HCT116 (cell line): ENCODE measurements around the gene ATP8B3. TPM values are rescaled to one million over a fixed set of nuclear protein-coding genes. Genes with fewer than 3 reads are reported as not detected.

Experiments
- ATAC-seq: fragments of 200-7000 bp; cut with Tn5 transposase; 2 replicates; pipeline ENCODE4 v1.9.1; 2020; ENCODE audit warnings: mild to moderate bottlenecking, moderate library complexity
- BruUV-seq: library from RNA; stranded (reverse); fragments of 400-500 nt; replicated peaks from 2 replicates; lab custom pipeline; 2021; lab: Mats Ljungman, UMichigan
- CTCF ChIA-PET: fragments of 300-600 bp; sonication (Branson Sonifier 250); formaldehyde crosslinking; loops from one replicate; lab custom pipeline; 2021; ENCODE audit warnings: antibody characterized with exemption; lab: Charles Lee
- POLR2A ChIA-PET: fragments of 300-600, 350-600 bp; sonication (Branson Sonifier 250); formaldehyde crosslinking; loops from one replicate; lab custom pipeline; 2021; ENCODE audit warnings: antibody characterized with exemption; lab: Charles Lee
- RAD21 ChIA-PET, 2 experiments: fragments of 300-600 bp; sonication (Branson Sonifier 250); formaldehyde crosslinking; loops; one replicate each; lab custom pipeline; 2023; ENCODE audit warnings: low total read pairs in 2 of 2; ENCODE audit not compliant: uncharacterized antibody in 2 of 2, unreplicated experiment in 2 of 2, low non-redundant PET in 1 of 2; lab: Charles Lee
- DNase-seq: peaks from one replicate; pipeline ENCODE4 v3.0.0-alpha.2; 2010; ENCODE audit warnings: low read depth, low spot score
- H2AFZ ChIP-seq: fragments of 200-600 bp; shearing (Covaris generic), sonication (generic); 2 replicates; pipeline ENCODE4 v1.6.1; 2017; ENCODE audit warnings: low read depth, mixed run types, mixed read lengths, antibody characterized with exemption, low read length; ENCODE audit not compliant: poor library complexity, severe bottlenecking
- H3K27ac ChIP-seq: 2 replicates; pipeline ENCODE4 v1.5.1; 2012; ENCODE audit warnings: low read depth, low read length
- H3K27me3 ChIP-seq: fragments of 200-600 bp; sonication (generic); 2 replicates; pipeline ENCODE4 v1.6.1; 2016; ENCODE audit warnings: mixed run types, low read length, mixed read lengths; ENCODE audit not compliant: insufficient read depth
- H3K36me3 ChIP-seq, 2 experiments: fragments of 200-500 bp in 1 of 2; fragments of 200-600 bp in 1 of 2; sonication (Bioruptor generic) in 1 of 2; sonication (generic) in 1 of 2; 2 replicates each; pipeline versions ENCODE4 v1.5.1 to v1.6.1; 2014 to 2016; ENCODE audit warnings: low read length in 2 of 2, inconsistent platforms in 1 of 2, mixed read lengths in 1 of 2, mixed run types in 1 of 2; ENCODE audit not compliant: insufficient read depth in 2 of 2, control insufficient read depth in 1 of 2
- H3K4me1 ChIP-seq, 2 experiments: fragments of 200-600 bp in 1 of 2; sonication (generic) in 1 of 2; 2 replicates each; pipeline versions ENCODE4 v1.5.1 to v1.6.1; 2012 to 2017; ENCODE audit warnings: low read length in 2 of 2, inconsistent platforms in 1 of 2, mild to moderate bottlenecking in 1 of 2, mixed read lengths in 1 of 2, mixed run types in 1 of 2, moderate library complexity in 1 of 2; ENCODE audit not compliant: insufficient read depth in 2 of 2, control insufficient read depth in 1 of 2
- H3K4me2 ChIP-seq: fragments of 200-600 bp; sonication (generic); 2 replicates; pipeline ENCODE4 v1.6.1; 2017; ENCODE audit warnings: mixed run types, low read length, mixed read lengths
- H3K4me3 ChIP-seq, 2 experiments: fragments of 200-600 bp in 1 of 2; sonication (generic) in 1 of 2; replicated peaks in 1 of 2; 2 replicates each; pipeline ENCODE4 v1.5.1; 2011 to 2016; ENCODE audit warnings: low read length in 2 of 2, control low read depth in 1 of 2, low read depth in 1 of 2, mild to moderate bottlenecking in 1 of 2, mixed read lengths in 1 of 2, mixed run types in 1 of 2
- H3K79me2 ChIP-seq: fragments of 200-600 bp; sonication (generic); 2 replicates; pipeline ENCODE4 v1.6.1; 2017; ENCODE audit warnings: mild to moderate bottlenecking, mixed run types, low read length, moderate library complexity, mixed read lengths; ENCODE audit not compliant: insufficient read depth
- H3K9ac ChIP-seq: fragments of 200-600 bp; sonication (generic); 2 replicates; pipeline ENCODE4 v1.6.1; 2016; ENCODE audit warnings: low read length, mixed read lengths
- H3K9me2 ChIP-seq: fragments of 200-600 bp; sonication (generic), shearing (Covaris generic); 2 replicates; pipeline ENCODE4 v1.6.1; 2017; ENCODE audit warnings: mixed run types, mild to moderate bottlenecking, moderate library complexity; ENCODE audit not compliant: insufficient read depth
- H3K9me3 ChIP-seq, 2 experiments: fragments of 200-500 bp in 1 of 2; fragments of 200-600 bp in 1 of 2; sonication (Bioruptor generic) in 1 of 2; sonication (generic) in 1 of 2; 2 replicates each; pipeline ENCODE4 v1.6.1; 2014 to 2017; ENCODE audit warnings: low read length in 2 of 2, mixed read lengths in 2 of 2, inconsistent platforms in 1 of 2, low read depth in 1 of 2, mild to moderate bottlenecking in 1 of 2, mixed run types in 1 of 2, moderate library complexity in 1 of 2; ENCODE audit not compliant: control insufficient read depth in 1 of 2, insufficient read depth in 1 of 2
- H4K20me1 ChIP-seq: fragments of 200-600 bp; sonication (generic), shearing (Covaris generic); 2 replicates; pipeline ENCODE4 v1.6.1; 2017; ENCODE audit warnings: mixed run types, mild to moderate bottlenecking, moderate library complexity; ENCODE audit not compliant: insufficient read depth
- ATF3 ChIP-seq: IDR thresholded peaks from 2 replicates; pipeline ENCODE4 v1.6.1; 2012
- CEBPB ChIP-seq: IDR thresholded peaks from 2 replicates; pipeline ENCODE4 v1.6.1; 2012; ENCODE audit warnings: low read depth
- ELF1 ChIP-seq: IDR thresholded peaks from 2 replicates; pipeline ENCODE4 v1.6.1; 2012; ENCODE audit warnings: low read depth, borderline replicate concordance
- EZH2phosphoT487 ChIP-seq: fragments of 200-600 bp; IDR thresholded peaks from 2 replicates; pipeline ENCODE4 v1.6.1; 2018; ENCODE audit warnings: antibody characterized with exemption, borderline replicate concordance
- FOSL1 ChIP-seq: IDR thresholded peaks from 2 replicates; pipeline ENCODE4 v1.6.1; 2012; ENCODE audit warnings: low read depth
- JUND ChIP-seq: IDR thresholded peaks from 2 replicates; pipeline ENCODE4 v1.6.1; 2012
- POLR2A ChIP-seq: IDR thresholded peaks from 2 replicates; pipeline ENCODE4 v1.7.0; 2011; ENCODE audit warnings: borderline replicate concordance; ENCODE audit not compliant: insufficient read depth, insufficient read length; ENCODE audit errors: extremely low read depth
- POLR2AphosphoS5 ChIP-seq: IDR thresholded peaks from 2 replicates; pipeline ENCODE4 v1.6.1; 2011; ENCODE audit warnings: mild to moderate bottlenecking, low read depth, low read length, moderate library complexity
- RAD21 ChIP-seq: IDR thresholded peaks from 2 replicates; pipeline ENCODE4 v1.6.1; 2012; ENCODE audit warnings: low read depth, mild to moderate bottlenecking
- REST ChIP-seq: IDR thresholded peaks from 2 replicates; pipeline ENCODE4 v1.6.1; 2012; ENCODE audit warnings: low read depth
- TCF7L2 ChIP-seq: IDR thresholded peaks from 2 replicates; pipeline ENCODE4 v1.7.0; 2011; ENCODE audit warnings: borderline replicate concordance, inconsistent platforms; ENCODE audit not compliant: insufficient read depth, insufficient read length; ENCODE audit errors: extremely low read depth
- ZNF274 ChIP-seq: fragments of 200-500 bp; sonication (Bioruptor generic); IDR thresholded peaks from 2 replicates; pipeline ENCODE4 v1.6.1; 2014; ENCODE audit warnings: mild to moderate bottlenecking, low read depth, low read length, inconsistent platforms
- intact Hi-C: fragments of 100-400 bp; cut with micrococcal nuclease; formaldehyde crosslinking; loops from 2 replicates; pipeline ENCODE4 v1.10.0; 2022
- total RNA-seq: library from RNA; stranded (reverse); gene quantifications from one replicate; pipeline ENCODE4 v1.2.1, GENCODE V29; 2021; ENCODE audit not compliant: unreplicated experiment

ATP8B3 gene
- total RNA-seq, 1 experiment from 2014 or later, result 17.0 TPM

GRCh38 chr19:1830978-1831377, 18.9 kb upstream of the ATP8B3 start:
- 0 out of 2 replicates have a peak, but pooled peaks cover 3% of the 10 kb centered on the region for H4K20me1 ChIP-seq
- no peak overlapping the region for H3K4me3 ChIP-seq
- peaks cover 0 to 15% of the 10 kb centered on the region in 2 experiments; a peak in 2 of 4 replicates for H3K36me3 ChIP-seq
- H2AFZ ChIP-seq, result no peak overlapping the region
- BruUV-seq, result no TSS peak
- CTCF ChIA-PET, result interaction anchor here (3.2 kb wide), 1 partner anchor 9 kb away, joined by 14 read pairs; no protein-coding TSS in a partner anchor
- intact Hi-C loops, result no loop called here
- no peaks in the 10 kb centered on the region for H3K27me3 ChIP-seq
- RAD21 ChIA-PET, result no interaction called here
- H3K79me2 ChIP-seq, result peaks cover 60% of the 10 kb centered on the region
- no peak overlapping the region for H3K4me2 ChIP-seq
- no peak overlapping the region for H3K9ac ChIP-seq
- no peak for TF ChIP-seq POLR2A
- TF ChIP-seq ELF1, result no peak
- TF ChIP-seq POLR2AphosphoS5, result no peak
- TF ChIP-seq EZH2phosphoT487, result no peak
- no peak overlapping the region for H3K27ac ChIP-seq
- H3K4me1 ChIP-seq, result peaks cover 4 to 7% of the 10 kb centered on the region in 2 experiments; a peak in 3 of 4 replicates
- no peaks in the 10 kb centered on the region for H3K9me3 ChIP-seq
- no peaks in the 10 kb centered on the region for H3K9me2 ChIP-seq
- DNase-seq, result no peak
- no peak for ATAC-seq
- POLR2A ChIA-PET, result no interaction called here

- no peak for DNase-seq
- H3K36me3 ChIP-seq, result peaks cover 0 to 18% of the 10 kb centered on the region in 2 experiments; a peak in 2 of 4 replicates
- peaks cover 59% of the 10 kb centered on the region for H3K79me2 ChIP-seq
- no peaks in the 10 kb centered on the region for H3K9me3 ChIP-seq
- 0 out of 2 replicates have a peak, but pooled peaks cover 3% of the 10 kb centered on the region for H4K20me1 ChIP-seq
- RAD21 ChIA-PET, result no interaction called here
- no peak for ATAC-seq
- no peak overlapping the region for H3K4me2 ChIP-seq
- H3K27ac ChIP-seq, result no peak overlapping the region
- no peak overlapping the region for H3K4me3 ChIP-seq
- no peak overlapping the region for H2AFZ ChIP-seq
- TF ChIP-seq RAD21 (no peak), ZNF274 (no peak), REST (no peak), ATF3 (no peak), FOSL1 (no peak), JUND (no peak), CEBPB (no peak), TCF7L2 (no peak), ELF1 (no peak)
- no peak overlapping the region for H3K9ac ChIP-seq
- H3K4me1 ChIP-seq, result peaks cover 4 to 7% of the 10 kb centered on the region in 2 experiments; a peak in 3 of 4 replicates
- no peaks in the 10 kb centered on the region for H3K9me2 ChIP-seq
- POLR2A ChIA-PET, result no interaction called here
- no peaks in the 10 kb centered on the region for H3K27me3 ChIP-seq
- no TSS peak for BruUV-seq
- CTCF ChIA-PET, result interaction anchor here (3.2 kb wide), 1 partner anchor 9 kb away, joined by 14 read pairs; no protein-coding TSS in a partner anchor
- intact Hi-C loops, result no loop called here
These were observed 18.5 kb upstream of the ATP8B3 start for GRCh38 chr19:1830568-1830967.
